Rectal smooth muscle tissue (tissue), 1 donor: Measurements from ENCODE around the gene AQP12B.
"Not testable (repeated sequence)": the region's sequence is repeated elsewhere in the genome, so short reads cannot be mapped to it uniquely, and the experiment has no call there.

Source experiments
- H3K27ac ChIP-seq: one replicate; pipeline ENCODE4 v1.7.0; 2013; ENCODE audit warnings: low read depth, low read length, inconsistent platforms
- H3K27me3 ChIP-seq: one replicate; pipeline ENCODE4 v1.7.0; 2013; ENCODE audit warnings: low read length; ENCODE audit not compliant: control insufficient read depth, insufficient read depth
- H3K36me3 ChIP-seq: one replicate; pipeline ENCODE4 v1.7.0; 2013; ENCODE audit warnings: low read length; ENCODE audit not compliant: control insufficient read depth, insufficient read depth
- H3K4me1 ChIP-seq: one replicate; pipeline ENCODE4 v1.7.0; 2013; ENCODE audit warnings: low read length; ENCODE audit not compliant: control insufficient read depth, insufficient read depth
- H3K4me3 ChIP-seq: one replicate; pipeline ENCODE4 v1.7.0; 2013; ENCODE audit warnings: low read length
- H3K9ac ChIP-seq: one replicate; pipeline ENCODE4 v1.7.0; 2013; ENCODE audit warnings: low read length

The AQP12B gene

GRCh38 chr2:240703417-240704341 lies 21.0 kb upstream of the AQP12B start:
- no peaks in the 10 kb centered on the region for H3K36me3 ChIP-seq
- no peak overlapping the region for H3K9ac ChIP-seq
- H3K27ac ChIP-seq = no peak overlapping the region
- H3K27me3 ChIP-seq = no peaks in the 10 kb centered on the region
- no peak overlapping the region for H3K4me3 ChIP-seq
- H3K4me1 ChIP-seq = no peaks in the 10 kb centered on the region

DNA sequence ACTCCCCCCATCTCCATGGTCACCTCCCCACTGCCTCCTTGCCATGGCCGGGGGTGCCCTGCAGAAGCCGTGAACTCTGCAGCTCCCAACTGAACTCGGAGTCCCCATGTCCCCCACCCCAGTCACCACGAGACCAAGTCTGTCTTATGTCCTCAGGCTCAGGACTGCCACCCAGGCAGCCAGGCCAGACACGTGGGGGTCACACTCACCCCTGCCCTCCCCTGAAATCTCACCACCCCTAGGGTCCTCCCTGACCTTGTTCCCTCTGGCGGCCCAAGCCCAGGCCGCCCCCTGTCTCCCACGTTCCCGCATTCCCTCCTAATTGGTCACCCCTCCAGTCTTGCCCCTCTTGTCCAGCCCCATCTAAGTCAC lies 19.9 kb upstream of the AQP12B start:
- Histone ChIP-seq H3K9ac (no peak overlapping the region), H3K4me3 (no peak overlapping the region), H3K4me1 (no peaks in the 10 kb centered on the region), H3K27ac (no peak overlapping the region), H3K36me3 (no peaks in the 10 kb centered on the region), H3K27me3 (no peaks in the 10 kb centered on the region)

DNA sequence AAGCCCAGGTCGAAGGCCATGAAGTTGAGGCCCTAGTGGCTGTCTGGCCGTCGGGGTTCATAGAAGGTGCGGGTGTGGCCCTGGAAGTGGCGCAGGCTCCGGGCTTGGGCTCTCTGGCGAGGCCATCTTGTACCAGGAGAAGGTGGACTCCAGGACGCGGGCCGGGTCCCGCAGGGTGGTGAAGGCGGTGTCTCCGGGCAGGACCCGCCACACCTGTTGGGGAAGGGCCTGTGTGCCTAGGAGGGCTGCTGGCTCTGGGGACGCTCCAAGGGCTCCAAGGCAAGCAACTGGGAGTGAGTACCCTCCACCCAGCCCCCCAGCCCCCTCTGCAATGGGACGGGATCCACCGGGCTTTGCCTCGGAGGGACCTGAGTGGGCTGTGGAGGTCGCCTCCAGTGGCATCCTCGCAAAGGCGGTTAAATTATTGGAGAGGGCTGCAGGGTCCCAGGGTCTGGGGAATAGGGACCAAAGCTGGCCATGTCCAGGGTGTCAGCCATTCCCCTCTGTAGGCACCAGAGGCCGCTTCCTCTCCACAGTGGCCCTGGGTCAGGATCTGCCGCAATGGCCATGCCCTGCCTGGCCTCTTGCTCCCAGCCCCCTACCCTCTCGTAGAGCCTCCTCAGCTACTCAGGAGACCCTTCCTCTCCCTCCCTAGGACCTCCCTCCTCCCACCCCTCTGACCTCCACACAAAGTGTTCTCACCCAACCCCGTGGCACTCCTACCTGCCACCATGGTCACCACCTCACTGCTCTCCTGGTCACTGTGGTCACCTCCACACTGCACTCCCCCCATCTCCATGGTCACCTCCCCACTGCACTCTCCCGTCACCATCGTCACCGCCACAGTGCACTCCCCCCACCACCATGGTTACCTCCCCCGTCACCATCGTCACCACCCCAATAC lies 19.3 kb upstream of the AQP12B start:
- Histone ChIP-seq H3K27ac (no peak overlapping the region), H3K4me3 (no peak overlapping the region), H3K36me3 (no peaks in the 10 kb centered on the region), H3K4me1 (no peaks in the 10 kb centered on the region), H3K9ac (no peak overlapping the region), H3K27me3 (no peaks in the 10 kb centered on the region)

- no peaks in the 10 kb centered on the region for H3K27me3 ChIP-seq
- no peak overlapping the region for H3K9ac ChIP-seq
- H3K36me3 ChIP-seq = no peaks in the 10 kb centered on the region
- no peak overlapping the region for H3K27ac ChIP-seq
- H3K4me1 ChIP-seq = no peaks in the 10 kb centered on the region
- H3K4me3 ChIP-seq = no peak overlapping the region
Measured at GRCh38 chr2:240701091-240701735, 18.5 kb upstream of the AQP12B start.

DNA sequence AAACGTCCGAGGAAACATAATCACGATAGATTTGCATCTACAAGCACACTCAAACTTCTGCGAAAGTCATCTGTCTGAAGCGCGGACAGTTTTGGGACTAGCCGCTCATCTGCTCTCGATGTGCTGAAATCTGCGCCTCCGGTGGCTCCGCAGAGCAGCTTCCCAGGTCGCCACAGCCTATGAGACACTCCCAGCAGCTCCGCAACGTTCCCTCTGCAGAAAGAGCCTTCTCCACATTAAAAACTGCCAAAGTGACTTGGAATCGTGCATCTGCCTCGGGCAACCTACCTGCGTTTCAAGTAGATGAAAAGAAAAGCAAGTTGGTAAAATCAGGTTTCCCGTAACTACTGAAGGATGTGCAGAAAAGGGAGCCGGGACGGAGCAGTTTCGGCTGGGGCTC lies 17.9 kb upstream of the AQP12B start:
- H3K27me3 ChIP-seq = not testable (repeated sequence)

DNA sequence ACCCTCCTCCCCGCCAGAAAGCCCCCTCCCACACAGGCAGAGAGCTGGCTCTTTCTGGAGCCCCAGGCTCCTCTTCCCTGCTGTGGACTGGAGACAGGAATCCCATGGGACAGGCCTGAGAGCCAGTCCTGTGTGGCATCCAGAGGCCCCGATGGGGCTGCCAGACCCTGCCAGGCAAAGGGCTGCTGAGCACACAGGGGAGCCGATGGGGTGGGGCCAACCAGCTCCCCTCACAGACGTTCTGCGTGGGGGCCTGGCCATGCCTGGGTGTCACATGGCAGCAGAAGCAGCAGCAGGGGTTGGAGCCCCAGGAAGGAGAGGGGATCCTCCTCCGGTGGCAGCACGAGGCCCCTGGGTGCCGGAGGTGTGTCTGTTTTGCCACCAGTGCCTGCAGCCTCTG lies 17.1 kb upstream of the AQP12B start:
- H3K4me1 ChIP-seq, H3K27me3 ChIP-seq, H3K9ac ChIP-seq, H3K27ac ChIP-seq, H3K4me3 ChIP-seq, H3K36me3 ChIP-seq: not testable (repeated sequence)

More for the DNA sequence above, 17.9 kb upstream of the AQP12B start:
- not testable (repeated sequence) for H3K4me3 ChIP-seq, H3K27ac ChIP-seq, H3K9ac ChIP-seq, H3K36me3 ChIP-seq, H3K4me1 ChIP-seq

DNA sequence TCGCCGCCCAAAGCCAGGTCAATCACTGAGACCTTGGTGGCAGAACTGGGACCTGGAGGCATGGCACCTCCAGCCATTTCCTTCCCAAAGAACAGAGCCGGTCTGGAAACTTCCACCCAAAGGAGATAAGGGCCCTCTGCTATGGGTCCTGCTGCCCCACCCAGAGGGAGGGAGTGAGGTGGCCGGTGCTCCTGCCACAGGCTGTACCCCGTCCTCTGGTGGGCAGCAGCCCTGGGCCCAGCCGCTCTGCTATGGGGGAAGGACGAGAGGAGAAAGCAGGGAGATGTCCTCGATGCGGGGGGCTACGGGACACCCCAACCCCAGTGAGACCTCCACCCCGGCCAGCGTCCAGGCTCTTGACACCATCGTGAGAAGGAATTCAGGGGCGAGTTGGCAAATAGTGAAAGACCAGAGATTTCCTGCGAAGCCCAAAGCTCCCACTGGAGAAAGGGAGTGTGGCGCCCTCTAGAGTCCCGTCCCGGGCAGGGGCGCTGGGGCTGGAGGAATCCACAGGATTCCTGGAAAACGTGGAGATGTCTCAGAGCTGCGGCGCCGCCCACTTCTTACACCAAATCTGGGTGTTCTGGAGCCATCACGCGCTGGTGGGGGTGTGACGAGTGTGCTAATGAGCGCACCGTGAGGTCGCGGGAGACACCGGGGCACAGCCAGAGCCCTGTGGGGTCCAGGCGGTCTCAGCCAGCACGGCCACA lies 16.3 kb upstream of the AQP12B start:
- not testable (repeated sequence) for H3K4me3 ChIP-seq, H3K27ac ChIP-seq, H3K36me3 ChIP-seq, H3K9ac ChIP-seq, H3K27me3 ChIP-seq, H3K4me1 ChIP-seq

DNA sequence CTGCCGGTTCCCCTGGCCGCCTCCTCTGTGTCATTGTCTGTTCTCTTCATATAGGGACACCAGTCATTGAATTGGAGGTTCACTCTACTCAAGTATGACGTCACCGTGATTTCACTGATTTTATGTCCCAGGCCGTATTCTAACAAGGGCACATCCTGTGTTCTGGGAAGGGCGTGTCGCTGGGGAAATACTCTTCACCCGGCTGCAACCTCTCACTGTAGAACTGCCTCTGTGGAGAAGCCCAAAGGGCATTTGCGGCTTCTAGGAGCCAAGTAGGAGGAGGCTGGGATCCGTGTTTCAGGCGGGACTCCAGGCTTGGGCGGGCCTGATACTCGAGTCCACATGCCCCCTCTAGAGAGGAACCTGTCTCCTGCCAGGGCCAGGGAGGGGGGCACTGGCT lies 13.8 kb upstream of the AQP12B start:
- H3K9ac ChIP-seq, H3K4me3 ChIP-seq, H3K36me3 ChIP-seq, H3K4me1 ChIP-seq, H3K27ac ChIP-seq, H3K27me3 ChIP-seq: not testable (repeated sequence)

GRCh38 chr2:240695593-240695992 lies 12.9 kb upstream of the AQP12B start:
- H3K27me3 ChIP-seq, H3K36me3 ChIP-seq, H3K27ac ChIP-seq, H3K4me1 ChIP-seq, H3K9ac ChIP-seq, H3K4me3 ChIP-seq: not testable (repeated sequence)

GRCh38 chr2:240694304-240694703 lies 11.6 kb upstream of the AQP12B start:
- H3K4me3 ChIP-seq, H3K36me3 ChIP-seq, H3K4me1 ChIP-seq, H3K27me3 ChIP-seq, H3K9ac ChIP-seq, H3K27ac ChIP-seq: not testable (repeated sequence)

DNA sequence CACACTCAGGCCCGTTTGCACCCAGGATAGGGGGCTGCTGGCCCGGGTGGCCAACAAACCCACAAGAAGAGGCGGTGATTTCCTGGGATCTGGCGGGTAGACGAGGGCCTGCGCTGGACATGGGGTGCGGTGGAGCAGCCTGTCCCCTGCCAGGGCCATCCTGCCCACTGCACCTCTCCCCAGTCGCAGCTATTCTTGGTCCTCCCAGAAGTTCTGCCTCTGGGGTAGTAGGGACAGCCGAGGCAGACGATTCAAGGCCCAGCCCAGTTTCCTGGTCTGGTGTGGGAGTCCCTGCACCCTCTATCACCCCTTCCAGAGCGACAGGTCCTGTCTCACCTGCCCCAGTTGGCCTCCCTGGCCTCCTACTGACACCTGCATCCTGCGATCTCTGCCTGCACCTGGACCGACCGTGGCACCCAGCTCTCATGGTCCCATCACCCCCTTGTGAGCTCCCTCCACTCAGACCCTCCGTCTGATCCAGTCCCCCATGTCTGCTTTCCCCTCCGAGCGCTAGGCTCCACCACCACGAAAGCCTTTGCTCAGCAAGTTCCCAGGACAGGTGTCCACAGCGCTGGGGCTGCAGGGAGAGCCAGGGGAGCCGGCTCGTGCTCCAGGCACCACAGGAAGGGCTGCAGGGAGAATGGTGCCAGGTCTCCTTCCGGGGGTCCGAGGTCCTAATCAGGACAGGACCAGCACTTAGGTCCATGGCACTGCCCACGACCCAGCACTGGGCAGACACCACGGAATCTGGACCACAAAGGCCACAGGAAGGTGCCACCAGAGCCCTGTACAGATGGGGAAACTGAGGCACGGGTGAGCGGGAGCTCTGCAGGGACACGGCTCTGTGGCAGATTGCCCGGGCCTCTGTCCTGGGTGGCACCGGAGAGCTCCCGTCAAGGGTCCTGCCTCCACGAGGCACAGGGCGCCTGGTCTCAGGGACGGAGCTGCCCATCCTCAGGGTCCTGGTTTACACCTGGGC lies 10.2 kb upstream of the AQP12B start:
- not testable (repeated sequence) for H3K4me3 ChIP-seq, H3K9ac ChIP-seq, H3K4me1 ChIP-seq, H3K27me3 ChIP-seq, H3K27ac ChIP-seq, H3K36me3 ChIP-seq
